IPS-18a (cell line): ENCODE data around the gene TRA2B.

Experiments used
- H3K27ac ChIP-seq: one replicate; pipeline ENCODE4 v1.5.1; 2013; ENCODE audit warnings: low read length
- H3K27me3 ChIP-seq: one replicate; pipeline ENCODE4 v1.6.1; 2013; ENCODE audit warnings: mild to moderate bottlenecking, low read length; ENCODE audit not compliant: control insufficient read depth, insufficient read depth
- H3K36me3 ChIP-seq: one replicate; pipeline ENCODE4 v1.6.1; 2013; ENCODE audit warnings: low read depth, low read length; ENCODE audit not compliant: control insufficient read depth
- H3K4me1 ChIP-seq: one replicate; pipeline ENCODE4 v1.6.1; 2013; ENCODE audit warnings: low read depth, low read length; ENCODE audit not compliant: control insufficient read depth
- H3K4me3 ChIP-seq: one replicate; pipeline ENCODE4 v1.5.1; 2013; ENCODE audit warnings: low read length
- H3K9ac ChIP-seq: one replicate; pipeline ENCODE4 v1.6.1; 2013; ENCODE audit warnings: mild to moderate bottlenecking, low read length, moderate library complexity
- H3K9me3 ChIP-seq: one replicate; pipeline ENCODE4 v1.6.1; 2013; ENCODE audit warnings: low read depth, low read length; ENCODE audit not compliant: control insufficient read depth

Gene TRA2B

GRCh38 chr3:185934174-185934557, 3.6 kb downstream of the TRA2B start:
- Histone ChIP-seq H3K9ac (peak overlapping the region; percentile 100), H3K9me3 (no peaks in the 10 kb centered on the region), H3K4me1 (peaks cover 50% of the 10 kb centered on the region), H3K27me3 (no peaks in the 10 kb centered on the region), H3K36me3 (peaks cover 45% of the 10 kb centered on the region), H3K27ac (no peak overlapping the region), H3K4me3 (peak overlapping the region; percentile 100)

DNA sequence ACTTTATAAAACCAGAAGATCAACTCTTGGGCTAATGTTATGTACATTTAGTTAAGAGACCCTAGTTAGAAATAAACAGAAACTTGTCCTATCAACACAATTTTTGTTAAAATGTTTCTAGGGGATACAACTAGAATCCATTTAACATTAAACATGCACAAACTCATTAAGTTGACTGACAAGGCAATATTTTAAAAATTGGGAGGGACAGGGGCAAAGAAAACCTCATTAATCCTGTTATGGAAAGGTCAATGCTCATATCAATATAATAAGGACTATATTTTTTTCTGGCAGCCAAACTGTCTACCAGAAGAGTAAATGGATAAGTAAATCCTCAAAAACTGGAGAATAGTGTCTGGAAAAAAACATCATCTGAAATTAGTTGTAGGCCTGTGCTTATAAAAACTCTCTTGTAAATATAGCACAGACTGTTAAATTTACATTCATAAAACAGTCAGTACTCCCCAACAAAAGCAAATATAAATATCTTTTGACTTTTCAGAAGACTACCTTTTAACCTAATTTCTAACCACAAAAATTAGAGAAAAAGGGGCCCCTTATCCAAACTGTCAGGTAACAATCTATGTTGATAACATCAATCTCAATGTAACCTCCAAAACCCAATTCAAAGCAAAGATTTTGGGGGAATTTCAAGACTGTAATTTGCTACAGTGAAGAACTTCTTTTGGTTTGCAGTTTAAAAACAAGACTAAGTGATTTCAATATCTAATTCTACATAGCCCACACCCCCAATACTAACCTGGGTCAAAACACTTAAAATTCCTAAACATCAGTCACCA, 4.2 kb downstream of the TRA2B start:
- peak overlapping the region; percentile 100 for H3K9ac ChIP-seq
- H3K36me3 ChIP-seq, result peaks cover 51% of the 10 kb centered on the region
- no peaks in the 10 kb centered on the region for H3K27me3 ChIP-seq
- H3K4me1 ChIP-seq, result peaks cover 56% of the 10 kb centered on the region
- no peak overlapping the region for H3K27ac ChIP-seq
- H3K9me3 ChIP-seq, result no peaks in the 10 kb centered on the region
- H3K4me3 ChIP-seq, result peak overlapping the region; percentile 100

- H3K4me3 ChIP-seq, result peak overlapping the region; percentile 100
- H3K27me3 ChIP-seq, result no peaks in the 10 kb centered on the region
- peaks cover 68% of the 10 kb centered on the region for H3K4me1 ChIP-seq
- H3K27ac ChIP-seq, result no peak overlapping the region
- H3K9me3 ChIP-seq, result no peaks in the 10 kb centered on the region
- peaks cover 65% of the 10 kb centered on the region for H3K36me3 ChIP-seq
- H3K9ac ChIP-seq, result peak overlapping the region; percentile 20
These were observed 5.8 kb downstream of the TRA2B start for GRCh38 chr3:185931777-185932612.

DNA sequence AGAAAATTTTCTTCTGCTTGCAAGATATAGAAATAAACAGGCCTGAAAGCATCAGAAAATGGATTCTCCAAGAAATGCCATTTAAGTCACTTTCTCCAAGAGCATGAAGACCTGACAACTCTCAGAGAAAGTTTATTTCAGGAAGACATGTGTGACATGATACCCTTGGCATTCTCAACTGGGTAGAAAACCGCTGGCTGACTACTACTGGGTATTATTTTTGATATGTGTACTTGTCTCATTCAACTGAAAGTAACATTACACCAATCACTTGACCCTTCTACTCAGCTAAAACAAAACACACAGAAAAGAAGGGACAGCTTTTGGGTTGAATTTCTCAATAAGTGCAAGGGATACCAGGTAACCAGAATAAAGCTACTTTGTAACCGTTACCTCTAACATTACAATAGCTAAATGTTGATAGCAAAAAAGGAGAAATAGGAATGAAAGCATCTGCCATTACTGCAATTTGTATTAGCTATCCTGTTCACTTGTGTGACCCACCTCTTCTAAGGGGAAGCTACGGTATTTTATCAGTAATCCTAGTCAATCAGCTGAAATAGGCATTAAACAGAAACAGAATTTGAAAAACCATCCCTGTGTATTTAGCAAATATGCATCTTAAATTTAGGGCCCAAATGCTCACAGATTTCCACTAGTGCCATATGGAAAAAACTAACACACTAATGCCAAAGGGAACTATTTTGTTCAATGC, 7.3 kb downstream of the TRA2B start:
- Histone ChIP-seq H3K4me3 (peak overlapping the region; percentile 100), H3K27me3 (no peaks in the 10 kb centered on the region), H3K9ac (no peak overlapping the region), H3K4me1 (peaks cover 75% of the 10 kb centered on the region), H3K9me3 (no peaks in the 10 kb centered on the region), H3K36me3 (peaks cover 74% of the 10 kb centered on the region), H3K27ac (no peak overlapping the region)

- peak overlapping the region; percentile 100 for H3K4me3 ChIP-seq
- peaks cover 77% of the 10 kb centered on the region for H3K36me3 ChIP-seq
- no peaks in the 10 kb centered on the region for H3K27me3 ChIP-seq
- H3K9ac ChIP-seq, result no peak overlapping the region
- H3K27ac ChIP-seq, result no peak overlapping the region
- H3K4me1 ChIP-seq, result peaks cover 74% of the 10 kb centered on the region
- H3K9me3 ChIP-seq, result no peaks in the 10 kb centered on the region
These were observed 8.3 kb downstream of the TRA2B start for GRCh38 chr3:185929192-185930151.

DNA sequence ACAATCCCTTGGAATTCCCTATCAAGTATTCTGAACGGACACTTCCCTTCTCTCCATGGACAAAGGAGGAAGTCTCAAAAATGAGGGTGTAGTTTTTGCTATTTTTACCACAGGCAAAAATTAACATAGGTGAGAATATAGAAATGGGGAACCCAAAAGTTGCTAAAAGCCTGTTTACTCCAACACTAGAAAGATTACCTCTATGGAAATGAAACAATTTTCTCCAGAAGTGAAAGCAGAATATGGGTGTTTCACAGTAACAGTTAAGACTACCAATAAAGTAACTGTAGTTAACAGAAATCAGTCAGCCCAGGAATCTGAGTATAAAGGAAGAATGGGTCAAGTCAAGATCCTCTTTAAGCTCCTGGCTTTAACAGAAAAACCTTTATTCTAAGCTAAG, 9.3 kb downstream of the TRA2B start:
- Histone ChIP-seq H3K4me3 (peak overlapping the region; percentile 100), H3K27ac (no peak overlapping the region), H3K27me3 (no peaks in the 10 kb centered on the region), H3K36me3 (peaks cover 87% of the 10 kb centered on the region), H3K9ac (no peak overlapping the region), H3K4me1 (peaks cover 65% of the 10 kb centered on the region), H3K9me3 (no peaks in the 10 kb centered on the region)

GRCh38 chr3:185927501-185928200, 10.2 kb downstream of the TRA2B start:
- H3K27ac ChIP-seq, result no peak overlapping the region

DNA sequence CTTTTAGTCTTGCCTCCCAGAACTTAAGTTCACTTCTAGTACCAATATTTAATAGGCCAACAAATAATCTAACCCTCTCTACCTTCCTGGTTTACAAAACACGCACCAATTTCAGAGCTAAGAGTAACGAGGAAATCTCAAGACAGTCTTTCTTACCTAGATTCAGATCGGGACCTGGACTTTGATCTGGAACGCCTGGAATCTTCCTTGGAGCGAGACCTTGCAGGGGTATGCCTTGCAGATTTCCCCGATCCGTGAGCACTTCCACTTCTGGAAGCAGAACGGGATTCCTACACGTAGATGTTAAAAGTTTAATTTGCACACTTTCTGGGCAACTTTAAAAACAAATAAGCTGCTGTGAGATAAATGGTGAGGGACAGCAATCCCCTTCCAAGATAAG, 11.4 kb downstream of the TRA2B start:
- Histone ChIP-seq H3K9ac (no peak overlapping the region), H3K27ac (no peak overlapping the region), H3K36me3 (peaks cover 97% of the 10 kb centered on the region), H3K27me3 (no peaks in the 10 kb centered on the region), H3K4me3 (no peak overlapping the region), H3K9me3 (no peaks in the 10 kb centered on the region), H3K4me1 (peaks cover 48% of the 10 kb centered on the region)

More at GRCh38 chr3:185927501-185928200, 10.2 kb downstream of the TRA2B start:
- H3K36me3 ChIP-seq, result peaks cover 95% of the 10 kb centered on the region
- no peak overlapping the region for H3K9ac ChIP-seq
- peaks cover 60% of the 10 kb centered on the region for H3K4me1 ChIP-seq
- H3K9me3 ChIP-seq, result no peaks in the 10 kb centered on the region
- no peaks in the 10 kb centered on the region for H3K27me3 ChIP-seq
- H3K4me3 ChIP-seq, result peak overlapping the region; percentile 100

GRCh38 chr3:185925353-185925752, 12.5 kb downstream of the TRA2B start:
- Histone ChIP-seq H3K9ac (no peak overlapping the region), H3K27ac (no peak overlapping the region), H3K36me3 (peaks cover 97% of the 10 kb centered on the region), H3K9me3 (no peaks in the 10 kb centered on the region), H3K27me3 (no peaks in the 10 kb centered on the region), H3K4me1 (peaks cover 38% of the 10 kb centered on the region), H3K4me3 (no peak overlapping the region)

GRCh38 chr3:185924375-185924774, 13.4 kb downstream of the TRA2B start:
- Histone ChIP-seq H3K9ac (no peak overlapping the region), H3K27ac (no peak overlapping the region), H3K27me3 (no peaks in the 10 kb centered on the region), H3K36me3 (peaks cover 97% of the 10 kb centered on the region), H3K9me3 (no peaks in the 10 kb centered on the region), H3K4me1 (peaks cover 28% of the 10 kb centered on the region), H3K4me3 (no peak overlapping the region)
